Mucosa of descending colon (tissue), 3 donors: ENCODE data around the gene GNAI3. TPM values are rescaled to one million over a fixed set of nuclear protein-coding genes. Genes with fewer than 3 reads are reported as not detected.

Source experiments
- ATAC-seq: fragments of 200-7000 bp; cut with Tn5 transposase; one replicate; pipeline ENCODE4 v1.9.1; 2020; ENCODE audit warnings: mild to moderate bottlenecking, moderate library complexity
- DNase-seq, 3 donors: peaks; one replicate each; pipeline ENCODE4 v3.0.0-alpha.2; 2020
- H3K36me3 ChIP-seq: fragments of 200-600 bp; one replicate; pipeline ENCODE4 v1.8.0; 2021; ENCODE audit warnings: low read depth, mild to moderate bottlenecking
- H3K4me1 ChIP-seq: fragments of 200-600 bp; one replicate; pipeline ENCODE4 v1.8.0; 2021; ENCODE audit warnings: low read depth, mild to moderate bottlenecking
- H3K4me3 ChIP-seq: fragments of 200-600 bp; one replicate; pipeline ENCODE4 v1.8.0; 2021; ENCODE audit warnings: mild to moderate bottlenecking
- H3K9me3 ChIP-seq: fragments of 200-600 bp; one replicate; pipeline ENCODE4 v1.8.0; 2021; ENCODE audit warnings: mild to moderate bottlenecking
- CTCF ChIP-seq: fragments of 200-600 bp; IDR thresholded peaks from one replicate; pipeline ENCODE4 v1.8.0; 2022; ENCODE audit warnings: antibody characterized with exemption, mild to moderate bottlenecking
- intact Hi-C, 2 donors: fragments of 100-400 bp; cut with DNase I in 1 of 2; cut with micrococcal nuclease in 1 of 2; formaldehyde crosslinking; loops; one replicate each; pipeline versions ENCODE4 v1.11.0 to v1.11.1; 2022; cut with DNase I, micrococcal nuclease
- total RNA-seq, 3 donors: library from RNA; stranded (reverse); fragmentation: NEBNext Ultra II Directional in 2 of 3; extraction: Animal tissue kit (Norgen Biotek cat#: 25700) in 2 of 3; gene quantifications; one replicate each; pipeline versions ENCODE4 v1.2.1 to v1.2.4, GENCODE V29; 2021 to 2023
- donor health status: DM: no; HTN: no; CAD: no; lungs with moderate emphysema.
- donor health status: DM: no; HTN: no; CAD: no.
- donor health status: DM: no; HTN: yes; CAD: no.

The GNAI3 gene
- total RNA-seq, 3 donors from 2014 or later = 6.5 to 8.3 (median 7.6) TPM

GRCh38 chr1:109624201-109625010 lies 76.0 kb downstream of the GNAI3 start:
- Histone ChIP-seq H3K36me3 (no peaks in the 10 kb centered on the region), H3K4me1 (peaks cover 13% of the 10 kb centered on the region), H3K9me3 (no peaks in the 10 kb centered on the region), H3K4me3 (no peak overlapping the region)
- DNase-seq = no peak
- no peak for TF ChIP-seq CTCF
- ATAC-seq = no peak
- intact Hi-C loops = no loop called here

GRCh38 chr1:109625176-109625575 lies 76.8 kb downstream of the GNAI3 start:
- intact Hi-C loops = no loop called here
- TF ChIP-seq CTCF = no peak
- Histone ChIP-seq H3K36me3 (no peaks in the 10 kb centered on the region), H3K9me3 (no peaks in the 10 kb centered on the region), H3K4me1 (peaks cover 13% of the 10 kb centered on the region), H3K4me3 (no peak overlapping the region)
- DNase-seq = peak in 1 of 3 donors; percentile 49
- no peak for ATAC-seq

- H3K4me3 ChIP-seq = no peak overlapping the region
- no peaks in the 10 kb centered on the region for H3K9me3 ChIP-seq
- DNase-seq (no peak), ATAC-seq (no peak)
- no peak for TF ChIP-seq CTCF
- peaks cover 13% of the 10 kb centered on the region for H3K4me1 ChIP-seq
- no peaks in the 10 kb centered on the region for H3K36me3 ChIP-seq
- intact Hi-C loops = no loop called here
Observed at GRCh38 chr1:109625601-109626560, 77.5 kb downstream of the GNAI3 start.

GRCh38 chr1:109626682-109627408 lies 78.4 kb downstream of the GNAI3 start:
- Histone ChIP-seq H3K4me1 (peaks cover 4% of the 10 kb centered on the region), H3K9me3 (no peaks in the 10 kb centered on the region), H3K36me3 (no peaks in the 10 kb centered on the region), H3K4me3 (no peak overlapping the region)
- ATAC-seq = no peak
- no peak for TF ChIP-seq CTCF
- intact Hi-C loops = no loop called here
- DNase-seq = no peak

- intact Hi-C loops = no loop called here
- no peaks in the 10 kb centered on the region for H3K36me3 ChIP-seq
Observed at GRCh38 chr1:109627692-109628399, 79.4 kb downstream of the GNAI3 start.

More at GRCh38 chr1:109627692-109628399, 79.4 kb downstream of the GNAI3 start:
- TF ChIP-seq CTCF = no peak
- Histone ChIP-seq H3K9me3 (no peaks in the 10 kb centered on the region), H3K4me3 (no peak overlapping the region), H3K4me1 (peaks cover 8% of the 10 kb centered on the region)
- no peak for DNase-seq
- no peak for ATAC-seq
